SIG-M5 treated with dmso at 0.1 percent for 504 hours (cell line): Measurements from ENCODE around the gene PRDM7.
A peak's percentile ranks its signal among the peaks of the same experiment; 100 is the strongest.
"Not testable (repeated sequence)": the region's sequence is repeated elsewhere in the genome, so short reads cannot be mapped to it uniquely, and the experiment has no call there.

Experiments used
- DNase-seq: peaks from one replicate; lab custom pipeline; 2025; ENCODE audit not compliant: unreplicated experiment; lab: John Stamatoyannopoulos, UW

Gene PRDM7

DNA sequence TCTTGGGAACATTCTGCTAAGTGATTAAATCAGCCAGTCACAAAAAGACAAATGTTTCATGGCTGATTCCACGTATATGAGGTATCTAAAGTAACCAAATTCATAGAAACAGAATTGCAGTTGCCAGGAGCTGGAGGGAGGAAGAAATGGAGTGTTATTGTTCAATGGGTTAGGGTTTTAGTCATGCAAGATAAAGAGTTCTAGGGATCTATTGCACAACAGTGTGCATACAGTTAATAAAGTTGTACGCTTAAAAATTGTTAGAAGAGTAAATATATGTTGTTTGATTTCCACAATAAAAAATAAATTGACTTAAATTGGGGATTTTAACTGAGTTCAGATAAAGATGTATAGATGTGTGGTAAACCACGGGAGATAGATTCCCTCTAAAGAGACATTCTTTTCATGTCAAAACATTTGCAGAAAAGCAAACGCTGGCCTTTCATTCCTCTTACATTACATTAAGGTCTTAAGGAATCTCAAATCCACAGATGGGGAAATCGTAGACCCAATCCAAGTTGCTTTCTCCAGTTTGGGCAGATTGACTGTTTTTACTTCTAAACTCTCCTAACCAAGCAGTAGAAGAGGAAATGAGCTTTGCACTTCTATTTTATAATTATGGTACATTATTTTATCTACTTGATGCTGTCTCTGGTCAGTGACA lies 4.6 kb downstream of the PRDM7 start:
- DNase-seq: no peak

DNA sequence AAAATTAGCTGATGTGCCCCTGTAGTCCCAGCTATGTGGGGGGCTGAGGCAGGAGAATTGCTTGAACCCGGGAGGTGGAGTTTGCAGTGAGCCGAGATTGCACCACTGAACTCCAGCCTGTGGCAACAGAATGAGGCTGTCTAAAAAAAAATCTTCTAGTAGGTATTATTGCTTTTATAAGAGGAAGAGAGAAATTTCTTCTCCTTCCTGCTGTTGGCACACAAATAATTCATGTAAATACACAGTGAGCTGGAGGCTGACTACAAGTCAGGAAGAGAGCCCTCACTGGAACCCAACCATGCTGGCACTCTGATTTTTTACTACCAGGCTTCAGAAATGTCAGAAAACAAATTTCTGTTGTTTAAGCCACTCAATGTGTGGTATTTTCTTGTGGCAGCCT lies 6.7 kb downstream of the PRDM7 start:
- peak; percentile 77 for DNase-seq

DNA sequence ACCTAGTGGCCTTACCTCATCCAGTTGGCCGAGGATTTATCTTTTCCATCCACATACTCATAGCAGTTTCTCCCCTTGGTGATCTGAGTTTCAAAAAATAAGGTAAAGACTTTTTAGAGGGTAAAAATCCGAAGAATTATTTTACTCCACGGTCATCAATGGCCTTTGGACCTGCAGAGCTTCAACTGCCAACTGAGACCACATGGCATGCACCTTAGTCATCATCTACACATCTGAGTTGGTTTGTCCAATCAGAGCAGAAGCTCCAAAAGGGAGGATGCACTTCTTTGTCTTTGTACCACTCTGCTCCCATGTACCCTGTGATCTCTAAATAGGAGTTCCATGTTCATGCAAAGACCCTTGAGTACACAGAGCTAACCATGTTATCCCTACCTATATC lies 15.7 kb downstream of the PRDM7 start:
- no peak for DNase-seq

DNA sequence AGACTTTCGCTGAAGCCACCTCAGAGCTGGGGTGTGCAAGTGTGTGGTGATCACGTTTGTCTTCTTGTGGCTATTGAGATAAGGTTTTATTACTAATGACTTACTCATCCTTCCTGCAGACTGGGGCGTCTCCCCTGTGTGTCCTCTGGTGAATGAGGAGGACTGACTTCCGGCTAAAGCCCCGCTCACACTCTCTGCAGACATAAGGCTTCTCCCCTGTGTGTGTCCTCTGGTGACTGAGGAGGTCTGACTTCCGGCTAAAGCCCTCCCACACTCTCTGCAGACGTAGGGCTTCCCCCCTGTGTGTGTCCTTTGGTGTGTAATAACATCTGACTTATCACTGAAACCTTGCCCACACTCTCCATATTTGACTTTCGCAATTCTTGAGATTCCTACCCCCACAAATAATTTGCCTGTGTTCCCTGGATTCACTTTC lies 19.4 kb downstream of the PRDM7 start:
- no peak for DNase-seq

DNA sequence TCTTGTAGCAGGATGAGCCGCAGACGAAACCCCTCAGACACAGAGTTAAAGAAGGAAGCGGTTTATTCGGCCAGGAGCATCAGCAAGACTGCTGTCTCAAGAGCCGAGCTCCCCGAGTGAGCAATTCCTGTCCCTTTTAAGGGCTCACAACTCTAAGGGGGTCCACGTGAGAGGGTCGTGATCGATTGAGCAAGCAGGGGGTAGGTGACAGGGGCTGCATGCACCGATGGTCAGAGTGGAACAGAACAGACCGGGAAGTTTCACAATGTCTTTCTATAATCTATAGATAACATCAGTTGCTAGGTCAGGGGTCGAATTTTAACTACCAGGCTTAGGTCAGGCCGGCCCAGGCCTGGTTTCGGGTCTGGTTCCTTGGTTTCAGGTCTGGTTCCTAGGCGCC lies 20.6 kb downstream of the PRDM7 start:
- not testable (repeated sequence) for DNase-seq

DNA sequence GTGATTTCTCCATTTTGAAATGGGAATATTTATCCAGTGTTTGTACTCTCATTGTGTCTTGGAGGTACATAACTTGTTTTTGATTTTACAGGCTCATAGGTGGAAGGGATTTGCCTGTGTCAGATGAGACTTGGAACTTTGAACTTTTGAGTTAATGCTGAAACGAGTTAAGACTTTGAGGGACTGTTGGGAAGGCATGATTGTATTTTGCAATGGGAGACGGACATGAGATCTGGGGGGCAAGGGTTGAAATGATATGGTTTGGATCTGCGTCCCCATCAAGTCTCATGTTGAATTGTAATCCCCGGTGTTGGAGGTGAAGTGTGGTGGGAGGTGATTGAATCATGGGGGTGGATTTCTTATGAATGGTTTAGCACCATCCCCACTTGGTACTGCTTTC lies 21.8 kb downstream of the PRDM7 start:
- no peak for DNase-seq

DNA sequence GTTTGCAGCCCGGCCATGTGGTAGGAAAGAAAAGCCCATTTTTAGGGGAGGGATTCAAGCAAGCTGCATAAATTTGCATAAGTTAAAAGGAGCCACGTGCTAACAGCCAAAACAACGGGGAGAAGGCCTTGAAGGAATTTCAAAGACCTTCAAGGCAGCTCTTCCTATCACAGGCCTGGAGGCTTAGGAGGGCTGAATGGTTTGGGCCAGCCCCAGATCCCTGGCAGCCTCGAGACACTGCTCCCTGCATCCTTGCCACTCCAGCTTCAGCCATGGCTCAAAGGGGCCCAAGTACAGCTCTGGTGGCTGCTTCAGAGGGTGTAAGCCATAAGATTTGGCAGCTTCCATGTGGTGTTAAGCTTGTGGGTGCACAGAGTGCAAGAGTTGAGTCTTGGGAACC lies 22.6 kb downstream of the PRDM7 start:
- DNase-seq: no peak

DNA sequence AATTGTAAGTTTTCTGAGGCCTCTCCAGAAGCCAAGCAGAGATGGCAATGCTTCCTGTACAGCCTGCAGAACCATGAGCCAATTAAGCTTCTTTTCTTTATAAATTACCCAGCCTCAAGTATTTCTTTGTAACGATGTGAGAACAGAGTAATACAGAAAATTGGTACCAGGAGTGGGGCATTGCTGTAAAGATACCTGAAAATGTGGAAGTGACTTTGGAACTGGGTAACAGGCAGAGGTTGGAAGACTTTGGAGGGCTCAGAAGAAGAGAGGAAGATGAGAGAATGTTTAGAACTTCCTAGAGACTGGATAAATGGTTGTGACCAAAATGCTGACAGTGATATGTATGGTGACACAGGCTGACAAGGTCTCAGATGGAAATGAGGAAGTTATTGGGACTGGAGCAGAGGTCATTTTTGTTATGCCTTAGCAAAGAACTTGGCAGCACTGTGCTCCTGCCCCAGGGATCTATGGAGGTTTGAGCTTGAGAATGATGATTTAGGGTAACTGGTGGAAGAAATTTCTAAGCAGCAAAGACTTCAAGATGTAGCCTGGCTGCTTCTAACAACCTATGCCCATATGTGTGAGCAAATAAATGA lies 23.1 kb downstream of the PRDM7 start:
- no peak for DNase-seq

DNA sequence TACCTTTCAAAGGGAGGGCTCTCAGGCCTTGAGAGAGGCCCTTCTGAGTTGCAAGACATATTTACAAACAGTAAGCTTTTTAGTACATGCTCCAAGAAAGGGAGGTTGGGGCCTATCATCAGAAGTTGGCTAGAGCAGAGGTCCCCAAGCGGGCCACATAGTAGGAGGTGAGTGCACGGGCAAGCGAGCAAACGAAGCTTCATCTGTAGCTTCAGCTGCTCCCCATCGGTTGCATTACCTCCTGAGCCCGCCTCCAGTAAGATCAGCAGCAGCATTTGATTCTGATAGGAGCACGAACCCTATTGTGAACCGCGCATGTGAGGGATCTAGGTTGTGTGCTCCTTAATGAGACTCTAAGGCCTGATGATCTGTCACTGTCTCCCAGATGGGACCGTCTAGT lies 26.2 kb downstream of the PRDM7 start:
- no peak for DNase-seq

DNA sequence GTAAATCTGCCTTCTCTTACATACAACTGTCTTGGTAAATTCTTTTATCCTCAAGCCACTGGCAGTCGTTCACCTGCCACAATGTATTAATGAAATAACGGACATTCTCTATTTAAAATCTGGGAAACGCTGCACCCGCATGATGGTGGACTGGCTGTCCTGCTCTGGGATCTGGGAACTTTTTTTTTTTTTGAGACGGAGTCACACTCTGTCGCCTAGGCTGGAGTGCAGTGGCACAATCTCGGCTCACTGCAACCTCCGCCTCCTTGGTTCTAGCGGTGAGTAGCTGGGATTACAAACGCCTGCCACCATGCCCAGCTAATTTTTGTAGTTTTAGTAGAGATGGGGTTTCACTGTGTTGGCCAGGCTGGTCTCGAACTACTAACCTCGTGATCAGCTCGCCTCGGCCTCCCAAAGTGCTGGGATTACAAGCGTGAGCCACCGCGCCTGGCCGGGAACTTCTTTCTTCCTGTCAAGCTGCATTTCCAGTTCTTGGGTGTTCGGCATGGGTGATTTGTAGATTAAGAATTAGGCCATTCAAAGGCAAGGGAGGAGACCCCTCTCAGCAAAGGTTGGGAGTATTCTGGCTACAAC lies 28.3 kb downstream of the PRDM7 start:
- no peak for DNase-seq

DNA sequence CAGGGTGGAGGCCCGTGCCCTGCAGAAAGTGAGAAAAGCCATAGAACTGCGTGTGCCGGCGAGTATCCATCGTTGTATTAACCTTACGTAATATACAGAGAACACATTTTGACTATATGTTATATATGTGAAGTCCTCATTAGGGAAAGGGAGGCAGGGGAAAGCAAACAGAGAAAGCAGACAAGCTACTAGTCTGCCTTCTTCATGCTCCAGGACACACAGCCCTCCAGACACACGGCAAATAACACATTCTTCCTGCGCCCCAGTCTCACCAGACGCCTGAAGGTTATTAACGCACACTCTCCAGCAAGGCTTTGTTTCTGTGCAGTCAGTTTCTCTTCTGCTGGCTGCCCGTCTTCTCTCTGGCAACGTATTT lies 28.8 kb downstream of the PRDM7 start:
- no peak for DNase-seq

DNA sequence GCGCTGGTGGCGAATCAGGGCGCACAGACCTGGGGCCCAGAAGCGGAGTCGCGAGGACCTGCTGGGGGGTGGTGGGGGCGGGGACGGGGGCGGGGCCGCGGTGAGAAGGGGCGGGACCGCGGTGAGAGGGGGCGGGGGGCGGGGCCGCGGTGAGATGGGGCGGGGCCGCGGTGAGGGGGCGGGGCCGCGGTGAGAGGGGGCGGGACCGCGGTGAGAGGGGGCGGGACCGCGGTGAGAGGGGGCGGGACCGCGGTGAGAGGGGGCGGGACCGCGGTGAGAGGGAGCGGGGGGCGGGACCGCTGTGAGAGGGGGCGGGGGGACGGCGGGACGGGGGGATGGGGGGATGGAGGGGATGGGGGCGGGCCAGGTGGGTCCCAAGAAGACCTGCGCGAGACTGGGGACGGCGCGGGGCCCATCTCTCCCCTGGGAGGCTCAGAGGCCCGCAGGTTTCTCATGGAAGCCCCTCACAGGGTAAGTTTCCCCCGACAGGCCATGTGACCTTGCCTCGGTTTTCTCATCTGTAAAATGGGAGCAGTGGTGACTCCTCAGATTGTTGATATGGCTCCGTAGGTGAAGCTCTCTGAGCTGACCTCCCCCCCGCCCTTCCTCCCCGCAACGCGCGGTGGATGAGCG lies 29.3 kb downstream of the PRDM7 start:
- no peak for DNase-seq

DNA sequence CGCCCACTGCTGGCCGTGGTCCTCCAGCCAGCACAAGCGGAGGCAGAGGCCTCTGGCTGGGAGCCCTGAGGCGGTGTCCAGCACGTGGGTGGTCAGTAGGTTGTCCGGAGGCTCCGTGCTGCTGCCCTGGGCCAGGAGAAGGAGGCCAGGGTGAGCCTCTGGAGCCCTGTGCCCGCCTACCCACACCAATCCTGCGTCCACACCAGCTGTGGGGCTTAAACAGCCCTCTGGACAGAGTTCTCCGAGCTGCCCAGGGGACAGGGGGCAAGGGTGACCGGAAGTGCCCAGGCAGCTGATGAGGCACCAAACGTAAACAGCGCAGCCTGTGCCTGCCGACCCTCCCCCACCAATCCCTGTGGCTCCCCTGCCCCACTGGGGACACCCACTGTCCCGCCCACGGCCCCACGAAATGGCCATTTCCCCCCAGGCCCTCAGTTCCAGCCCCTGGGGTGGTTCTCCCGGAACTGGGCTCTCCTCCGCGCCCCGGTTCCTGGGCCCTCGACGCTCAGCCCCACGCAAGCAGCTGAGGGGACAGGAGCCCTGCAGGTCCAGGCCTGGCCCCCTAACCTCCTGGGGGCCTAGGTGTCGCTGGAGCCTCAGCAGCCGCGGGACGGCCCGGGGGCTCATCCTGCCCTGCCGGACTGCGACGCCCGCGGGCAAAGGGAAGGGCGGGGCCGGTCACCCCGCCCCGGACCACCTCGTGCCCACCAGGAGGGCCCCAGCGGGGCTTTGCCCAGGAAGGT lies 30.0 kb downstream of the PRDM7 start:
- no peak for DNase-seq

DNA sequence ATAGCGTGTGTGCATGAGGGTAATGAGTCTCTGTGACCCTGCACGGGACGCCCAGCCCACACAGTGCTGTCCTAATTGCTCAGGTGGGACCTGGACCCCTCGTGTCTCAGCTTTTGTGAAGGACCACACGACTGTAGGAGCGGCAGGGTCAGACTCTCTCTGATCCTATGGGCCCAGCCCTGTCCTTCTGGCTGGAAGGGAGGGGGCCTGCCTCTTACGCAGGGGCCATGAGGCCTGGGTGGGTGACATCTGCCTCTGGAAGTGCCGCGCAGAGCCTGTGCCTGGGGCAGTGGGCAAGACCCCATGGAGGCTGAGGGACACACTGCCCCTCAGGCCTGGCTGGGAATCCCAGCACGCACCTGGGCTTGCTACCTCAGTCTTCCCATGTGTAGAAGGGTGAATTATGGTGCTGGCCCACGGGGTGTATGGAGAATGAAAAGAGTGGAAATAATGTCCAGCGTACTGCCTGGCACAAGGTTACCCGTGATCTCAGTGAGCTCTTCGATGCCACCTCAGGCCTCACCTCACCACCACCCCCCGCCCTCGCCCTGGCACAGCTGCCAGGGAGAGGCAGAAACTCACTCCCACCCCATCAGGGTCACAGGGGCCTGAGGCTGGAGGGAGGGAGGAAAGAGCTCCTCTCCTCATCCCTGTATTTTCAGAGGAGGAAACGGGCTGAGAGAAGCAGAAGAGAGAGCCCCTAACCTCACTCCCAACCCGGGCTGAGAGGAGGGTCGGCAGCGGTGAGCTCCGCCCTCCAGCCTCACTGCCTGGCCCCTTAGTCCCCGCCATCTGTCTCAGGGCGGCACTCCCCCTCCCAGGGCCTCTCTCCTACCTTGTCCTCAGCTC lies 30.8 kb downstream of the PRDM7 start:
- no peak for DNase-seq

DNA sequence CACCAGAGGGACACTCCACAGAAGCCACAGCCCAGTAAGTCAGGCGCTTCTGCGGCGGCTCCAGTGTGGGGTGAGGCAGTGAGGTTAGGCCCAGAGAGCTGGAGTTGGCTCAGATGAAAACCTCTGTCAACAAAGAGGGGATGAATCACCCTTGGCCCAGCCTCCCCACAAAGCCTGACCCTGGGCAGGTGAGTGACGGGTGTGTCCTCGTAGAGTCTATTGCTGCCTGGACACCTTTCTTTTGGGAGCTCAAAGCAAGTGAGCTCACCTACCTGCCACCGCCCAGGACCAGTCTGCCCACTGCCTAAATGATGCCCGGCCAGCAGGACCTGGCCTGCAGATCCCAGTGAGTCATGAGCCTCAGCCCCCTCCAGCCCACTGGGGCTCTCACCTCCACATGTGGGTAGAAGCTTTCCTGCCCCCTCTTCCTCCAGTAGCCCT lies 33.0 kb downstream of the PRDM7 start:
- peak; percentile 45 for DNase-seq

DNA sequence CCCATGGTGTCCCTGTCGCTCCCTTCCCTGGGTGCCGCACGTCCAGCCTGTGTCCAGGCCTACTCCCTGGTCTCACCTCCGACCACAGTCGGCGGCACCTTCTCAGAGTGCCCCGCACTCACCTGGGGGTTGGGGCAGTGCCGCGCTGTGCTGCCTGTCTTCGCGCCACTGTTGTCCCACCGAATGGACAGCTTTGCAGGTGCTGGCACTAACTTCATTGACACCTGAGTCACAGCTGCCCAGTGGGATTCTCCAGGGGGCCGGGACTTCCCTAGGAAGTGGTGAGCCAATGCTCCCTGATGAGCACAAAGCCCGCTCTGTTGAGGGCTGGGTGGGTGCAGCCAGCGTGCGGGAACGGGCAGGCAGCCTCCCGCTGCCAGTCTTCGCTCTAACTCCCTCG lies 33.6 kb downstream of the PRDM7 start:
- DNase-seq: no peak

DNA sequence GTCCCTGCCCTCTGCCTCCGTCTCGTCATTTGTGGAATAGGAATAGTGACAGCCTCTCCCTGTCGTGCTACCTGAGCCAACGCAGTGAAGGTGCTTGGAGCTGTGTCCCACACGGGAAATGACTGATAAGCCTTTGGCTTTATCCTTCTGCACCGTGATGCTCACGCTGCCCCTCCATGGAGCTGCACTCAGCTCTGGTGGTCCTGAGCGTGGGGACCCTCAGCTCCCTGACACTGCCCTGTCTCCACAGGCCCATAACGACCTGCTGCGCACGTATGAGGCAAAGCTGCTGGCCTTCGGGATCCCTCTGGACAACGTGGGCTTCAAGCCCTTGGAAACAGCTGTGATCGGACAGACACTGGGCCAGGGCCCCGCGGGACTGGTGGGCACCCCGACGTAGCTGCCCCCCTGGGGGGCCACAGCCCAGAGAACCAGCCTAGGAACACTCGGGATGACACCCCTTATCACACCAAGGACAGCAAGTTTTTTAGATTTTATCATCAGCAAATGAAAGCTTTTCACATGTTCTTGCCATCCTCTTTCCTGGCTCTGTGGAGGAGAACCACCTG lies 34.1 kb downstream of the PRDM7 start:
- DNase-seq: no peak

DNA sequence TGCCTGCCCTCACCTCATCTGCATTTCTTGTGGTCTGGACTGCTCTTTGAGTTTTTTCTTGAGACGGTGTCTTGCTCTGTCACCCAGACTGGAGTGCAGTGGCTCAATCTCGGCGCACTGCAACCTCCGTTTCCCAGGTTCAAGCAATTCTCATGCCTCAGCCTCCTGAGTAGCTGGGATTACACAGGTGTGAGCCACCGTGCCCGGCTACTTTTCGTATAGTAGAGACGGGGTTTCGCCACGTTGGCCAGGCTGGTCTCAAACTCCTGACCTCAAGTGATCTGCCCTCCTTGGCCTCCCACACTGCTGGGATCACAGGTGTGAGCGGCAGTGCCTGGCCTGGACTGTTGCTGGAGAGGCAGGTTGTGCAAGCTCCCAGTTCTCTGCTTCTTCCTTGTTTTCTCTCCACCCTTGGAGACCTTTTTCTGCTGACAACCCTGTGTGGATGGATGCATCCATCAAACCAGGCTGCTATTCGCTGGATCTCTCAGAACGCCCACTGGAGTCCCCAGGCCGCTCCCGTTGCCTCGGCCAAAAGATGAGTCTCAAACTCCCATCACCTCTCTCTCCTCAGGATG lies 35.1 kb downstream of the PRDM7 start:
- no peak for DNase-seq

DNA sequence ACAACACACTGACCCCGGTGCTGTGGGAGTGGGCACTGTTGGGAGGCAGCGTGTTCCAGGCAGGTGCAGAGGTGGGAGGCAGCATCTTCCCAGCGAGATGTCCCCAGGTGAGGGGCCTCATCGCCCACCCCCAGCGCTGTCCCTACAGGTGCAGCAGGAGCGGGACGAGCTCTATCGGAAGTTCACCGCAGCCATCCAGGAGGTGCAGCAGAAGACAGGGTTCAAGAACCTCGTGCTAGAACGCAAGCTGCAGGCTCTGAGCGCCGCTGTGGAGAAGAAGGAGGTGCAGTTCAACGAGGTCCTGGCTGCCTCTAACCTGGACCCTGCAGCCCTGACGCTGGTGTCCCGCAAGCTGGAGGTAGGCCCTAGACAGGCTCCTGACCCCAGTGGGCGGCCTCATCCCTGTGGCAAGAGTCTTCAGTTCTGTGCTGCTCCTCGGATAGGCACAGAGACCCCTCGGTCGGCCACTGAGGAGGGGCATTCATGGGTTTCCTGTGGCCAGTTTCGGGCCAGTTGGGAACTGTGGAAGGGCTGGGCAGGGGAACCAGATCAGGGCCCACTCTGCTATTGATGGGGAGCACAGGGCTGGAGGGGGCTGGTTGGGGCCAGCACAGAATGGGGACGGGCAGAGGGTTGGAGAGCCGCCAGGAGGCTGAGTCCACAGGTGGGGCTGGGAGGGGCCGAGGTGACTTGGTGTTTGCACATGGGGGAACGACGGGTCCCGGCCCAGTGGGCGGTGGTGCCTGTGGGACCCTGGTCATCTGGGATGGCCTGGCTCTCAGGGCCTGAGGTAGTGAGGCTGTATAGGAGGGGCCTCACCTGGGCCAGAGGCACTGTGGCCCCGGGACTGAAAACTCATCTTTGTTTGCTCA lies 36.7 kb downstream of the PRDM7 start:
- no peak for DNase-seq
